ENCODE measurements around the gene TUBA4A.

GRCh38 chr2:219246559-219246958, 7.2 kb downstream of the TUBA4A start:
- no peak for TF ChIP-seq GATA3 (IDR thresholded peaks at IDR 0.05; ENCODE audit: low read depth, low read length)
- TF ChIP-seq GATA2 (IDR thresholded peaks at IDR 0.05; ENCODE audit: low read depth, low read length), result no peak
